Liver (tissue), 9 donors: Measurements from ENCODE around the gene SLC39A3. TPM values are rescaled to one million over a fixed set of nuclear protein-coding genes. Genes with fewer than 3 reads are reported as not detected.

Source experiments
- DNase-seq: peaks from one replicate; pipeline ENCODE4 v3.0.0-alpha.2; 2017; ENCODE audit warnings: low spot score
- H3K27ac ChIP-seq, 2 donors: one replicate each; pipeline ENCODE4 v1.7.0; 2013; ENCODE audit warnings: inconsistent platforms in 2 of 2, low read length in 2 of 2, control low read depth in 1 of 2, low read depth in 1 of 2, mild to moderate bottlenecking in 1 of 2
- H3K27me3 ChIP-seq, 4 donors: one replicate each; pipeline versions ENCODE4 v1.6.1 to v1.7.0; 2013; ENCODE audit warnings: low read length in 3 of 4, inconsistent platforms in 1 of 4, mild to moderate bottlenecking in 1 of 4, moderate library complexity in 1 of 4; ENCODE audit not compliant: control insufficient read depth in 4 of 4, insufficient read depth in 4 of 4
- H3K36me3 ChIP-seq, 4 donors: one replicate each; pipeline versions ENCODE4 v1.6.1 to v1.7.0; 2013; ENCODE audit warnings: low read length in 3 of 4, mild to moderate bottlenecking in 3 of 4, low read depth in 1 of 4, moderate library complexity in 1 of 4; ENCODE audit not compliant: control insufficient read depth in 4 of 4, insufficient read depth in 3 of 4
- H3K4me1 ChIP-seq, 4 donors: one replicate each; pipeline versions ENCODE4 v1.6.1 to v1.7.0; 2013; ENCODE audit warnings: low read length in 3 of 4, mild to moderate bottlenecking in 3 of 4, moderate library complexity in 1 of 4; ENCODE audit not compliant: control insufficient read depth in 4 of 4, insufficient read depth in 4 of 4
- H3K4me3 ChIP-seq, 3 donors: one replicate each; pipeline versions ENCODE4 v1.6.1 to v1.7.0; 2013; ENCODE audit warnings: low read length in 3 of 3, control low read depth in 1 of 3, low read depth in 1 of 3, mild to moderate bottlenecking in 1 of 3
- H3K9ac ChIP-seq, 2 donors: one replicate each; pipeline ENCODE4 v1.7.0; 2013; ENCODE audit warnings: low read length in 2 of 2, mild to moderate bottlenecking in 2 of 2, moderate library complexity in 2 of 2, control low read depth in 1 of 2, low read depth in 1 of 2
- H3K9me3 ChIP-seq, 4 donors: one replicate each; pipeline versions ENCODE4 v1.6.1 to v1.7.0; 2013; ENCODE audit warnings: low read length in 3 of 4; ENCODE audit not compliant: control insufficient read depth in 4 of 4
- FOXA2 ChIP-seq: IDR thresholded peaks from 2 replicates; pipeline ENCODE4 v1.6.1; 2016; ENCODE audit warnings: antibody characterized with exemption
- GABPA ChIP-seq, 2 donors: IDR thresholded peaks in 1 of 2; conservative IDR thresholded peaks in 1 of 2; 2 replicates each; pipeline ENCODE4 v1.6.1; 2016; ENCODE audit warnings: antibody characterized with exemption in 2 of 2, mild to moderate bottlenecking in 1 of 2, moderate library complexity in 1 of 2
- HNF4G ChIP-seq: IDR thresholded peaks from 2 replicates; pipeline ENCODE4 v1.6.1; 2016; ENCODE audit warnings: antibody characterized with exemption
- JUND ChIP-seq, 2 donors: IDR thresholded peaks; 2 replicates each; pipeline ENCODE4 v1.6.1; 2016; ENCODE audit warnings: antibody characterized with exemption in 2 of 2
- NR2F2 ChIP-seq: IDR thresholded peaks from 2 replicates; pipeline ENCODE4 v1.6.1; 2016; ENCODE audit warnings: antibody characterized with exemption
- REST ChIP-seq: IDR thresholded peaks from 2 replicates; pipeline ENCODE4 v1.6.1; 2016; ENCODE audit warnings: antibody characterized with exemption, mild to moderate bottlenecking
- SP1 ChIP-seq: IDR thresholded peaks from 2 replicates; pipeline ENCODE4 v1.6.1; 2018; ENCODE audit warnings: antibody characterized with exemption, mild to moderate bottlenecking
- TAF1 ChIP-seq: conservative IDR thresholded peaks from 2 replicates; pipeline ENCODE4 v1.6.1; 2016; ENCODE audit warnings: antibody characterized with exemption, mild to moderate bottlenecking
- YY1 ChIP-seq: IDR thresholded peaks from 2 replicates; pipeline ENCODE4 v1.6.1; 2016; ENCODE audit warnings: antibody characterized with exemption, mild to moderate bottlenecking
- WGBS: extraction: QIAGEN DNeasy Blood & Tissue Kit; methylation state at CpG from one replicate; pipeline ENCODE4 v1.1.7; 2013; 5-methylcytosine and 5-hydroxymethylcytosine counted together
- polyA plus RNA-seq, 2 donors: library from polyadenylated mRNA; stranded (reverse) in 1 of 2; unstranded in 1 of 2; fragments of 200-250 nt in 1 of 2; fragments of >200 nt in 1 of 2; fragmentation: Nextera tagmentation in 1 of 2; extraction: Ambion mirVana in 1 of 2; gene quantifications; one replicate each; pipeline versions ENCODE4 v1.2.1 to v1.2.3, GENCODE V29; 2013 to 2015
- total RNA-seq, 2 donors: library from RNA; depleted of rRNA; stranded (reverse); fragments of >200 nt; gene quantifications; one replicate each; pipeline ENCODE4 v1.2.3, GENCODE V29; 2014
- TF ChIP-seq, protein P1 (sequence below): IDR thresholded peaks from 2 replicates; pipeline ENCODE4 v1.6.1; 2016; ENCODE audit warnings: antibody characterized with exemption
- TF ChIP-seq, protein P2 (sequence below): IDR thresholded peaks from 2 replicates; pipeline ENCODE4 v1.6.1; 2016; ENCODE audit warnings: antibody characterized with exemption
- TF ChIP-seq, protein P3 (sequence below): IDR thresholded peaks from 2 replicates; pipeline ENCODE4 v1.6.1; 2016; ENCODE audit warnings: antibody characterized with exemption
- donor health status: healthy.
- donor health status: healthy.
- donor health status: healthy.
- donor health status: healthy.
- donor health status: healthy.

SLC39A3 gene
- total and polyA plus RNA-seq, 4 donors: 19.8 to 29.0 (median 24.2) TPM

- no peak for DNase-seq
- H3K27me3 ChIP-seq: peaks cover 0 to 7% (median 3%) of the 10 kb centered on the region in 4 donors
- H3K4me1 ChIP-seq: peaks cover 0 to 8% (median 5%) of the 10 kb centered on the region in 4 donors
- WGBS: 7% methylated on average over 37 of the region's 37 CpGs
- no peak overlapping the region for H3K27ac ChIP-seq
- H3K36me3 ChIP-seq: no peaks in the 10 kb centered on the region
- no peak overlapping the region for H3K4me3 ChIP-seq
- TF ChIP-seq, protein P1, sequence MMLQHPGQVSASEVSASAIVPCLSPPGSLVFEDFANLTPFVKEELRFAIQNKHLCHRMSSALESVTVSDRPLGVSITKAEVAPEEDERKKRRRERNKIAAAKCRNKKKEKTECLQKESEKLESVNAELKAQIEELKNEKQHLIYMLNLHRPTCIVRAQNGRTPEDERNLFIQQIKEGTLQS: no peak
- TF ChIP-seq TAF1 (no peak), HNF4G (no peak), SP1 (no peak), REST (no peak), JUND (IDR thresholded peaks at IDR 0.05) (no peak), NR2F2 (no peak)
- TF ChIP-seq, protein P2, sequence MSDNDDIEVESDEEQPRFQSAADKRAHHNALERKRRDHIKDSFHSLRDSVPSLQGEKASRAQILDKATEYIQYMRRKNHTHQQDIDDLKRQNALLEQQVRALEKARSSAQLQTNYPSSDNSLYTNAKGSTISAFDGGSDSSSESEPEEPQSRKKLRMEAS: no peak
- TF ChIP-seq, protein P3, sequence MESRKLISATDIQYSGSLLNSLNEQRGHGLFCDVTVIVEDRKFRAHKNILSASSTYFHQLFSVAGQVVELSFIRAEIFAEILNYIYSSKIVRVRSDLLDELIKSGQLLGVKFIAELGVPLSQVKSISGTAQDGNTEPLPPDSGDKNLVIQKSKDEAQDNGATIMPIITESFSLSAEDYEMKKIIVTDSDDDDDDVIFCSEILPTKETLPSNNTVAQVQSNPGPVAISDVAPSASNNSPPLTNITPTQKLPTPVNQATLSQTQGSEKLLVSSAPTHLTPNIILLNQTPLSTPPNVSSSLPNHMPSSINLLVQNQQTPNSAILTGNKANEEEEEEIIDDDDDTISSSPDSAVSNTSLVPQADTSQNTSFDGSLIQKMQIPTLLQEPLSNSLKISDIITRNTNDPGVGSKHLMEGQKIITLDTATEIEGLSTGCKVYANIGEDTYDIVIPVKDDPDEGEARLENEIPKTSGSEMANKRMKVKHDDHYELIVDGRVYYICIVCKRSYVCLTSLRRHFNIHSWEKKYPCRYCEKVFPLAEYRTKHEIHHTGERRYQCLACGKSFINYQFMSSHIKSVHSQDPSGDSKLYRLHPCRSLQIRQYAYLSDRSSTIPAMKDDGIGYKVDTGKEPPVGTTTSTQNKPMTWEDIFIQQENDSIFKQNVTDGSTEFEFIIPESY: no peak
- no peak overlapping the region for H3K9ac ChIP-seq
- H3K9me3 ChIP-seq: peaks cover 2 to 9% (median 5%) of the 10 kb centered on the region in 4 donors
These were observed 19.7 kb downstream of the SLC39A3 start for GRCh38 chr19:2719920-2720776.

GRCh38 chr19:2719232-2719735 lies 20.5 kb downstream of the SLC39A3 start:
- TF ChIP-seq YY1: no peak
- no peak for TF ChIP-seq FOXA2
- no peak for TF ChIP-seq GABPA (IDR thresholded peaks at IDR 0.05 in 1 of 2, conservative IDR thresholded peaks at IDR 0.05 in 1 of 2)
- TF ChIP-seq, protein P3: no peak
- Histone ChIP-seq H3K4me3 (no peak overlapping the region), H3K4me1 (peaks cover 0 to 8% (median 5%) of the 10 kb centered on the region in 4 donors), H3K9me3 (peaks cover 3 to 14% (median 6%) of the 10 kb centered on the region in 4 donors), H3K27me3 (peaks cover 0 to 7% (median 3%) of the 10 kb centered on the region in 4 donors), H3K27ac (no peak overlapping the region), H3K36me3 (no peaks in the 10 kb centered on the region), H3K9ac (no peak overlapping the region)
- 49% methylated on average over 7 of the region's 7 CpGs for WGBS
- DNase-seq: no peak
